Spleen (tissue), 11 donors: ENCODE results near the gene ZNF311. TPM values are rescaled to one million over a fixed set of nuclear protein-coding genes. Genes with fewer than 3 reads are reported as not detected.

ENCODE experiments used
- DNase-seq: peaks from one replicate; pipeline ENCODE4 v3.0.0-alpha.2; 2020
- H3K27ac ChIP-seq, 8 donors: fragments of 200-600 bp; sonication (generic) in 7 of 8; 1 replicate in 4 of 8; 2 replicates in 4 of 8; pipeline versions ENCODE4 v1.5.0 to v1.8.0; 2016 to 2021; ENCODE audit warnings: inconsistent platforms in 4 of 8, mild to moderate bottlenecking in 4 of 8, moderate library complexity in 1 of 8
- H3K27me3 ChIP-seq, 7 donors: fragments of 200-600 bp; sonication (generic) in 6 of 7; replicated peaks in 1 of 7; 1 replicate in 4 of 7; 2 replicates in 3 of 7; pipeline versions ENCODE4 v1.5.0 to v1.8.0; 2016 to 2021; ENCODE audit warnings: inconsistent platforms in 3 of 7, mild to moderate bottlenecking in 1 of 7
- H3K36me3 ChIP-seq, 6 donors: fragments of 200-600 bp; sonication (generic) in 5 of 6; 1 replicate in 4 of 6; 2 replicates in 2 of 6; pipeline versions ENCODE4 v1.5.0 to v1.8.0; 2016 to 2021; ENCODE audit warnings: inconsistent platforms in 2 of 6
- H3K4me1 ChIP-seq, 6 donors: fragments of 200-600 bp; sonication (generic) in 5 of 6; 1 replicate in 3 of 6; 2 replicates in 3 of 6; pipeline versions ENCODE4 v1.5.0 to v1.8.0; 2016 to 2021; ENCODE audit warnings: inconsistent platforms in 3 of 6
- H3K4me3 ChIP-seq, 8 donors: fragments of 200-600 bp; sonication (generic) in 7 of 8; 1 replicate in 4 of 8; 2 replicates in 4 of 8; pipeline versions ENCODE4 v1.5.0 to v1.8.0; 2016 to 2021; ENCODE audit warnings: inconsistent platforms in 4 of 8, mild to moderate bottlenecking in 4 of 8, moderate library complexity in 2 of 8
- H3K9me3 ChIP-seq, 8 donors: fragments of 200-600 bp; sonication (generic) in 7 of 8; 1 replicate in 4 of 8; 2 replicates in 4 of 8; pipeline versions ENCODE4 v1.5.0 to v1.8.0; 2016 to 2021; ENCODE audit warnings: inconsistent platforms in 4 of 8
- CTCF ChIP-seq, 11 experiments: fragments of 200-600 bp in 7 of 11; fragments of 450-650 bp in 4 of 11; sonication (generic) in 4 of 11; IDR thresholded peaks in 8 of 11; conservative IDR thresholded peaks in 3 of 11; 1 replicate in 7 of 11; 2 replicates in 4 of 11; pipeline versions ENCODE4 v1.4.0 to v1.8.0; 2016 to 2021; ENCODE audit warnings: antibody characterized with exemption in 11 of 11, inconsistent platforms in 4 of 11, mild to moderate bottlenecking in 1 of 11
- POLR2A ChIP-seq, 3 donors: fragments of 450-650 bp; IDR thresholded peaks; one replicate each; pipeline ENCODE4 v1.5.1; 2017; ENCODE audit warnings: antibody characterized with exemption in 3 of 3, mild to moderate bottlenecking in 1 of 3
- POLR2AphosphoS5 ChIP-seq, 3 donors: sonication (generic); formaldehyde crosslinking; IDR thresholded peaks; one replicate each; pipeline ENCODE4 v1.5.1; 2017; ENCODE audit warnings: antibody characterized with exemption in 3 of 3
- WGBS, 5 donors: extraction: QIAGEN DNeasy Blood & Tissue Kit in 3 of 5; methylation state at CpG; one replicate each; pipeline versions ENCODE4 v1.1.5 to v1.1.7; 2013 to 2018; 5-methylcytosine and 5-hydroxymethylcytosine counted together
- intact Hi-C: fragments of 100-400 bp; cut with DNase I; formaldehyde crosslinking; loops from one replicate; pipeline ENCODE4 v1.15.0; 2023; ENCODE audit warnings: low total_unique reads
- polyA plus RNA-seq, 3 donors: library from polyadenylated mRNA; stranded (reverse); fragments of 200-250 nt; gene quantifications; one replicate each; pipeline ENCODE4 v1.2.1, GENCODE V29; 2013
- total RNA-seq, 7 donors: library from RNA; depleted of rRNA in 3 of 7; stranded (reverse); fragments of >200 nt in 3 of 7; fragmentation: NEBNext Ultra II Directional in 4 of 7; extraction: Animal tissue kit (Norgen Biotek cat#: 25700) in 4 of 7; gene quantifications; one replicate each; pipeline versions ENCODE4 v1.1.0 to v1.2.1, GENCODE V29; 2016 to 2021
- donor health status: healthy with polysubstance abuse.
- donor health status: DM: no; HTN: no; CAD: no; lungs with moderate emphysema.
- donor health status: DM: no; HTN: no; CAD: no.
- donor health status: Bipolar disorder and iron deficiency.
- donor health status: healthy.
- donor health status: DM: no; HTN: no; CAD: no.
- donor health status: DM: yes; HTN: yes; CAD: no.

ZNF311 gene
- total and polyA plus RNA-seq, 10 donors: 0.36 to 2.4 (median 0.86) TPM

- Histone ChIP-seq H3K27me3 (peaks cover 0 to 86% (median 53%) of the 10 kb centered on the region in 7 donors), H3K4me3 (peak overlapping the region; percentile 4 to 64 (median 35)), H3K9me3 (peaks cover 0 to 13% (median 0%) of the 10 kb centered on the region in 8 donors), H3K27ac (no peak overlapping the region), H3K4me1 (peaks cover 0 to 17% (median 13%) of the 10 kb centered on the region in 6 donors), H3K36me3 (no peaks in the 10 kb centered on the region)
- TF ChIP-seq POLR2A (IDR thresholded peaks at IDR 0.05): no peak
- no peak for DNase-seq
- 0 to 3% (median 1%) methylated on average over 20 to 30 of the region's 30 CpGs for WGBS, 5 donors
- intact Hi-C loops: no loop called here
Measured at GRCh38 chr6:29011276-29011734, 6.2 kb upstream of the ZNF311 start.

- H3K4me3 ChIP-seq: no peak overlapping the region
- intact Hi-C loops: no loop called here
Measured at GRCh38 chr6:29009358-29009757, 4.2 kb upstream of the ZNF311 start.

GRCh38 chr6:29008089-29008488, 3.0 kb upstream of the ZNF311 start:
- Histone ChIP-seq H3K27ac (no peak overlapping the region), H3K9me3 (no peaks in the 10 kb centered on the region), H3K4me3 (no peak overlapping the region), H3K27me3 (peaks cover 0 to 73% (median 27%) of the 10 kb centered on the region in 7 donors), H3K4me1 (peaks cover 0 to 27% (median 13%) of the 10 kb centered on the region in 6 donors), H3K36me3 (no peaks in the 10 kb centered on the region)
- intact Hi-C loops: no loop called here
- TF ChIP-seq POLR2AphosphoS5 (IDR thresholded peaks at IDR 0.05): no peak
- no peak for TF ChIP-seq CTCF (IDR thresholded peaks at IDR 0.05 in 8 of 11, conservative IDR thresholded peaks at IDR 0.05 in 3 of 11)
- TF ChIP-seq POLR2A (IDR thresholded peaks at IDR 0.05): no peak
- DNase-seq: no peak
- 83 to 87% (median 85%) methylated on average over 2 of the region's 2 CpGs for WGBS, 5 donors

More at GRCh38 chr6:29009358-29009757, 4.2 kb upstream of the ZNF311 start:
- no peak for DNase-seq
- no peaks in the 10 kb centered on the region for H3K9me3 ChIP-seq
- H3K27me3 ChIP-seq: peaks cover 0 to 86% (median 38%) of the 10 kb centered on the region in 7 donors
- no peak for TF ChIP-seq CTCF (IDR thresholded peaks at IDR 0.05 in 8 of 11, conservative IDR thresholded peaks at IDR 0.05 in 3 of 11)
- TF ChIP-seq POLR2AphosphoS5 (IDR thresholded peaks at IDR 0.05): no peak
- TF ChIP-seq POLR2A (IDR thresholded peaks at IDR 0.05): no peak
- H3K27ac ChIP-seq: no peak overlapping the region
- no peaks in the 10 kb centered on the region for H3K36me3 ChIP-seq
- peaks cover 0 to 27% (median 13%) of the 10 kb centered on the region in 6 donors for H3K4me1 ChIP-seq
- 47 to 86% (median 72%) methylated on average over 1 of the region's 1 CpG for WGBS, 5 donors

- intact Hi-C loops: no loop called here
- DNase-seq: no peak
- peaks cover 0 to 13% (median 0%) of the 10 kb centered on the region in 7 donors for H3K27me3 ChIP-seq
- 79 to 95% (median 84%) methylated on average over 2 of the region's 2 CpGs for WGBS, 5 donors
- H3K9me3 ChIP-seq: peaks cover 0 to 12% (median 0%) of the 10 kb centered on the region in 8 donors
- H3K4me3 ChIP-seq: no peak overlapping the region
- H3K4me1 ChIP-seq: no peaks in the 10 kb centered on the region
- no peak overlapping the region for H3K27ac ChIP-seq
- peaks cover 0 to 4% (median 0%) of the 10 kb centered on the region in 6 donors for H3K36me3 ChIP-seq
- TF ChIP-seq POLR2A (IDR thresholded peaks at IDR 0.05) (no peak), CTCF (IDR thresholded peaks at IDR 0.05 in 8 of 11, conservative IDR thresholded peaks at IDR 0.05 in 3 of 11) (no peak), POLR2AphosphoS5 (IDR thresholded peaks at IDR 0.05) (no peak)
Measured at GRCh38 chr6:28996844-28997510, 8.1 kb downstream of the ZNF311 start.
